COLO668 (cell line): ENCODE results near the gene L3MBTL2.
A peak's percentile ranks its signal among the peaks of the same experiment; 100 is the strongest.

Experiments
- DNase-seq: peaks from one replicate; lab custom pipeline; 2025; ENCODE audit not compliant: unreplicated experiment; lab: John Stamatoyannopoulos, UW

L3MBTL2 gene

GRCh38 chr22:41206719-41207118 is 1.6 kb downstream of the L3MBTL2 start:
- no peak for DNase-seq

DNA sequence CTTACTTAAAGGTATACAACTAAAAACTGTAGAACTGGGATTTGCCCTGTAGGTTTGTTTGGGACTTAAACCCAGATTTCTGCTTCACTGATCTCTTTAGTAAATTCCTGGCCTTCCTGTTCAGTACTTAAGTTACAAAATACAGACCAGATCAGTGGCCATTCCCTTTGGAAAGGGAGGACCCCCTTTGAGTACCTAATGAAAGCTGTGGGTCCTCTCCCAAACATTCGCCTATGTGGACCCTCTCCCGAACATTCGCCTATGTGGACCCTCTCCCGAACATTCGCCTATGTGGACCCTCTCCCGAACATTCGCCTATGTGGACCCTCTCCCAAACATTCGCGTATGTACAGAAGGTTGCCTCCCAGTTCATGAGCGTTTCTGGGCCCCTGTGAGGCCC is 10.3 kb downstream of the L3MBTL2 start:
- DNase-seq, result no peak

DNA sequence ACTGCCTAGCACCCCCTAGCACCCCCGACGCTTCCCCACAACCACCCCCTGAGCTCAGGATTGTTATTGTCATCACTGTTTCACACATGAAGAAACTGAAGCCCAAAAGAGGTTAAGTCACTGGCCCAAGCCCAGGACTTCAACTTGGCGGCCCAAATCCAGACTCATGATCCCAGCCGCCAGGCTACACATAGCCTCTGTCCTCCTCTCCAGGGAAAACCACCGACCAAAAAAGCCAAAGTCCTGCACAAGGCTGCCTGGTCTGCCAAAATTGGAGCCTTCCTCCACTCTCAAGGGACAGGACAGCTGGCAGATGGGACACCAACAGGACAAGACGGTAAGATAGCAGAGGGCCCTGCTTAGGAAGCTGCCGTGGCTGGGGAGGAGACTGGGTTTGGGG is 10.8 kb downstream of the L3MBTL2 start:
- DNase-seq, result no peak

DNA sequence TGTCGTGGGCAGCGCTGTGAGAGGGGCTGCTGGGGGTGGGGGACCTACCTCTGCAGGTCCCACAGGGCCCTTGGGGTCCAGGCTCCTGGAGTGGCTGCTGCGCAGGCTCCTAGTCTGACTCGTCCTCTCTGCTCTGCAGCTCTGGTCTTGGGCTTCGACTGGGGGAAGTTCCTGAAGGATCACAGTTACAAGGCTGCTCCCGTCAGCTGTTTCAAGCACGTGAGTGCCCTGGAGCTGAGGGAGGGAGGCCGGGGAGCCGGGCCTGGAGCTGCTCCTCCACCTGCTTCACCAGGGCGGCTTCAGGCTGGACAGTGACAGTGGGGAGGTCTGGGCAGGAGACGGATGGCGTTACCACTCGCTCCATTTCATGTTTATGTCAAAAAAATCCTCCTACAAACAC is 11.9 kb downstream of the L3MBTL2 start:
- no peak for DNase-seq

DNA sequence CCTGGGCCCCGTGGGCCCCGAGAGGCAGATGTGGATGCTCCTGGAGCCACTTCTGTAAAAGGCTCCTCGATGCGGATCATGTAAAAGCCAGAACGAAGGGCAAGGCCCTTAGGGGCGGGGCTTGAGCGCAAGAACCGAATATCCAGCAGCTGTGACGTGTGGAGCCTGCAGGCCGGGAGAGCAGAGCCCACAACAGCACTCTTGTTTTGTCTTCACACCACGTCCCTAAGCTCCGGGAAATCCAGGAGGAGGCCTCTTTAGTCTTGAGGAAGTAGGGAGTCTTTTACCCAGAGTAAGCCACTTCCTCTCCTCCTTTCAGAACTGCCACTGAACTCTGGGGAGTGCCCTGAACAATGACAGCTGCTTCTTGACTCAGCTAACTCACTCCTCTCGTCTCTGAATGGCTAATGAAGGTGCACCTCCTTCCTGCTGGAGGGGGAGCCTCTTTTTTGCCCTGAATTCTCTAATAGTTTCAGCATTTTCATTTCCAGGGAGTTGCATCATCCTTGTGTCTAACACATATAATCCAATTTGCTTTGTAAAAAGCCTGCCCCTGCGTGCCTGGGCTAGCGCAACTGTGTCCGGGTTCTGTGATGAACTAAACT is 12.5 kb downstream of the L3MBTL2 start:
- no peak for DNase-seq

GRCh38 chr22:41222846-41223507 is 17.9 kb downstream of the L3MBTL2 start:
- DNase-seq, result no peak

DNA sequence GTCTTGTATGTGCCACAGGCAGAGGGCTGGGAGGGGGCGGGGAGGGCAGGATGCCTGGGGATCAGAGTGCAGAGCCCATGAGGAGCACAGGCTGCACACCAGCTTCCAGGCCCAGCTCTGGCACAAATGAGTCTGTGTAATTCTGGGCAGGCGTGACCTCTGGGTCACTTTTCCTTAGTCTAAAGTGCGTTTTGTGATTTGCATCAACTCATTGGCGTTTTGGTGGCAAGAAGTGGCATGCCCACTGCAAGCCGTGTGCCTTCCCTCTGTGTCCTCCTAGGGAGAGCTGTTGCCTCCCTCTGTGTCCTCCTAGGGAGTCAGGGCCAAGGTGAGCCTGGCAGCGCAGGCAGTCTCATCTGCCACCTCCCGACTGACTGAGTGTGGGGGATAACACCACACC is 18.4 kb downstream of the L3MBTL2 start:
- no peak for DNase-seq

- DNase-seq, result no peak
Measured at GRCh38 chr22:41226723-41227655, 21.9 kb downstream of the L3MBTL2 start.

- DNase-seq, result no peak
Measured at GRCh38 chr22:41229215-41229614, 24.1 kb downstream of the L3MBTL2 start.

DNA sequence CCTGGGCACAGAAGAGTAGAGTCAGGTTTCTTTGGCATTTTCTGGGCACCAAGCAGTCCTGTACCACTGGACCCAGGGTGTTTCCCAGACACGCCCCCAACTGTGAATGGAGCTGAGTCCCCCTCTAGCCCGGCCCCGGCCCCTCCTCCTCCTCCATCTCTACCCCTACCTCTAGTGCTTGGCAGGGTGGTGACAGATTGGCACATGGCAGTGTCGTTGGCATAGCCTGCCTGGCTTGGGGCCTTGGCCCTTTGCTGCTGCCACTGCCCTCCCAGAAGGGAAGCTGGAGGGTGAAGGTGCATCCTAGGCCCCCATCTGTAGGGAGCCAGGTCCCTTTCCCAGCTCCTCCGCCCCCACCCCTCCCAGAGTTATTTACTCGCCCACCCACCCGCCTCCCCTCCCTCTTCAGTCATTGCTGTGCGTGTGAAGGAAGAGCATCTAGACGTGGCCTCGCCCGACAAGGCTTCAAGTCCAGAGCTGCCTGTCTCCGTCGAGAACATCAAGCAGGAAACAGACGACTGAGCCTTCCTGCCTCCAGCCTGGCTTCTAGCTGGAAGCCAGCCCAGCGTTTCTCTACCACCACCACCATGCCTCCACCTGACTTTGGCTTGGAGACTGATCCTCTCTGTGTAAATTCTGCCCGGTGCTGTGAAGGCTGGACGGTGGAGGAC is 24.8 kb downstream of the L3MBTL2 start:
- no peak for DNase-seq

- no peak for DNase-seq
Measured at GRCh38 chr22:41230401-41230785, 25.3 kb downstream of the L3MBTL2 start.

DNA sequence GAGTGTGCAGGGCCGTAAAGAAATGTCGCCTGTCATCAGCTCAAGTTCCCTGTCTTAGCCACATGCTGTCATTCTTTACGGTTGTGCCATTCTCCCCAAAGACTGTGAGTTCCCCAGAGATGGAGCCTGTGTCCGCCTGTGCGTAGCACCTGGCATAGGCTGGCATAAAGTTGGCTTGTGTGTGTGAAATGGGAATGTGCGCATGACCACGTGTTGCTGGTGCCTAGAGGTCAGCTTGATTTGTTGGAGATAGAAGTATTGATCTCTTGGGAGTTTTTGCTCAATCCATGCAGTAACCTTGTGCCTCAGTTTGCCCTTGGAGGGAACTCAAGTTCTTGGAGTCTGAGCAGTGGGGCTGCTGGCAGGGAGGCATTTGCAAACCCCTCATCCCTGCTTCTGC is 26.3 kb downstream of the L3MBTL2 start:
- no peak for DNase-seq

DNA sequence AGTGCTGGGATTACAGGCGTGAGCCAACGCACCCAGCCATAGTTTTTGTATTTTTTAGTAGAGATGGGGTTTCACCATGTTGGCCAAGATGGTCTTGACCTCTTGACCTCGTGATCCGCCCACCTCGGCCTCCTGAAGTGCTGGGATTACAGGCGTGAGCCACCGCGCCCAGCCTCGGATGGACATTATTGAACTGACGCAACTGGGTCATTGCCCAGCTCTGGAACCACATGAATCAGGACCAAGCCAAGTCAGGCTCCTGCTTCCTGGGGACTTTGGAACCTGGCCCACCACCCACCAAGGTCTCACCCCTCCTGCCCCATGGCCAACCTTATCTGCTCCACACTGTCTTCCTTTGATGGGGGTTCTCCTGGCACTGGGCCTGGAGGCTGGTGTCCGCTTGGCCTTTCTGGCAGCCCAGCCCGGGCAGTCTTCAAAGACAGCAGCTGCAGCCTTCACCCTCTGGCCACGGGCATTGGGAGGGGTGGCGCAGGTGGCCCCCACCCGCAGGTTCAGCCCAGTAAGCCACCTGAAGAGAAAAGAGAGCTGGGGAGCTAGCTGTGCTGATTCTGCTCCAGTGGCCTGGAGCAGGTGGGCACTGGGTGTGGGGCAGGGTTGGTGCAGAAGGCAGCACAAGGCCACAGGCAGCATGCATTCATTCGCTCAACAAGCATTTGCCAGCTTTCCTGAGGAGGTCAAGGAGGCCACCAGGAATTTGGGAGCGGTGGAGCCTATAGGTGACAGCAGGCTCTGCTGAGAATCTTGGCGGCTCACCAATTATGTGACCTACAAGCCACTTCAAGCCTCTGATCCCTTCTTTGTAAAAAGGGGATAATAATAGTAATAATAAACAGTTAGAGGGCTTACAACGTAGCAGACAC is 29.9 kb downstream of the L3MBTL2 start:
- no peak for DNase-seq

DNA sequence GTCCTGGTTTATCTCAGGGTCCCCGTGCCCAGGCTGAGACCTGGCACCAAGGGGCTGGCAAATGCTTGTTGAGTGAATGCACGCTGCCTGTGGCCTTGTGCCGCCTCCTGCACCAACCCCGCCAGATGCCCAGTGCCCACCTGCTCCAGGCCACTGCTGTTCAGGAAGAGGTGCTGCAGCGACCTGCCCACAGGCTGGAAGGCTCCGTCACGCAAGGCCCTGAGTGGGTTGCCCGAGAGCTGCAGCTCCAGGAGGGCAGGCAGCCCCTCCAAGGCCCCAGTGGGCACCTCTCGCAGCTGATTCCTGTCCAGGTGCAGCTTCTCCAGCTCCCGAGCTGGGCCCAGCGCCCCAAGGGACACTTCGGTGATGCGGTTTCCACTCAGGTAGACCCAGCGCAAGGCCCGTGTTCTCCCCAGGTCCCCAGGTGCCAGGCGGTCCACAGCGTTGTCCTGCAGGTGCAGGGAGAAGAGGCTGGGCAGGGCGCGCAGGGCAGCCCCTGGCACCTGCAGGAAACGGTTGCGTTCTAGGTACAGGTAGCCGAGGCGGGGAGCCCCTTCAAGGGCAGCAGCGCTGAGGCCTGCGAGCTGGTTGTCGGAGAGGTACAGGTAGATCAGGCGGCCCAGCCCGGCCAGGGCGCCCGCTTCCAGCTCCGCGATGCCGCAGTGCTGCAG is 32.1 kb downstream of the L3MBTL2 start:
- DNase-seq, result no peak

- DNase-seq, result peak; percentile 90
Measured at GRCh38 chr22:41237707-41238569, 32.8 kb downstream of the L3MBTL2 start.

GRCh38 chr22:41238570-41239442 is 33.7 kb downstream of the L3MBTL2 start:
- DNase-seq, result peak; percentile 63

DNA sequence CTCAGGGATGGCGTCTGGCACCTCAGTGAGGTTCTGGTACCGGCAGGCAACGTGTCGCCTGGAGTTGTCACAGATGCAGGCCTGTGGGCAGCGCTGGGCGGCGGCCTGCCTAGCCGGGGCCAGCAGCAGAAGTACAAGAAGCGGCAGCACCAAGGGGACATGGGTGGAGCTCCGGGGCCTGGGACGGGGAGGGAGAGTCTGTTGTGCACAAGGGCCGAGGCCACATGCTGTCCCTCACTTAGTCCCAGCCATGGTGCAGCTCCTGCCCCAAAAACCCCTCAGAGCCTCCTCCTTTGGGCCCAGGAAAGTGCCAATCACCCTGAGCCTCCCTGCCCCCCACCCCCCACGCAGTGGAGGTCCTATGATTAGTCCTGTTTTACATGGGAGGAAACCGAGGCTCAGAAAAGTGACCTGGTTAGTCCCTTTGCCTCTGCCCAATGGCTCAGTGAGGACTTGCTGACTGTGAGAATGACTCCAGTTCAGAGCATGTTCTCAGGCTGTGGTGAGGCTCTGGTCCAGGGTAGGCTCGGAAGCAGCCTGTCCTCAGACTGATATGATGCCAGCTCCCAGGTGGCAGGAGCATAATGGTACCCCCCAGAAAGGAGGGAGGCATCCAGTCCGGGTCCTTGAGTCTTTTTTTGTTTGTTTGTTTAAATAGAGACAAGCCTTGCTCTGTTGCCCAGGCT is 34.5 kb downstream of the L3MBTL2 start:
- no peak for DNase-seq
